ENCODE data around the gene EXOSC10. TPM values are rescaled to one million over a fixed set of nuclear protein-coding genes. Genes with fewer than 3 reads are reported as not detected.

EXOSC10 gene
- polyA plus RNA-seq, 1 of the 3 experiments (the other 2 are of a cell fraction): 62.5 TPM

DNA sequence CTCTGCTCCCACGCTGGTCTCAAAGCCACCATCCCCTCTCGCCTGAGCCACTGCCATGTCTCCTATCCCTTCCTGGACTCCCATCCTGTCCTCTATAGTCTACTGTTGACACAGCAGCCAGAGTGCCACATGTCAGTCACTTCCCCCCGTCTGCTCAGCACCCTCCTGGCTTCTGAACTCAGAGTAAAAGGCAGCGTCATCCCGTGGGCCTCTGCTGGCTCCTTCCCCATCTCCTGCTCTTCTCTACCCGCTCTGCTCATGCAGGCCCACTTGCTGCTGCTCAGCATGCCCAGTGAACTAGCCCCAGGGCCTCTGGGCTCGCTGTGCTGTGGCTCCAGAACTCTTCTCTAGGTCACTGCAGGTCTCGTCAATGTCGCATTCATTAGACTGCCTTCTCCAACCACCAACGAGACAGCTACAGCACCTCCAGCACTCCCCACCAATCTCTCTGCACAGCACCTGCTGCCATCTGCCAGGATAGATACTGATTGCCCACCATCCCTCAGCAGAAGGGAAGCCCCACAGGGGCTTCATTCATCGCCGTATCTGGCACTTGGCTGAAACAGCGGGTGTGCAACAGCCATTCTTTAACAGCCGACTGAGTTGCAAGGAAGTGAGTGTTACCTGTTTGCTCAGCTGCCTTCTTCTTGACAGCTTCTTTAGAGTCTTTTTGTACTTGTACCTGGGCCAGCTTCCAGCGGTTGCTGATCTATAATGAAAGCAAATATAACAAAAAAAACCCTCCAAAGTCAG lies 28.0 kb downstream of the EXOSC10 start:
- Histone ChIP-seq H4K20me1 (ENCODE audit: insufficient read depth) (no peaks in the 10 kb centered on the region), H3K4me2 (no peak overlapping the region), H3K4me1 (ENCODE audit: control insufficient read depth in 1 of 2, insufficient read depth in 2 of 2, low read depth in 1 of 2, low read length in 1 of 2) (no peaks in the 10 kb centered on the region), H3F3A (replicated peaks; ENCODE audit: insufficient read depth) (no peaks in the 10 kb centered on the region), H3K9me2 (no peaks in the 10 kb centered on the region), H3K79me2 (ENCODE audit: insufficient read depth) (no peaks in the 10 kb centered on the region), H3K9me3 (no peaks in the 10 kb centered on the region), H3K36me3 (replicated peaks in 1 of 2; ENCODE audit: control insufficient read depth in 1 of 2, insufficient read depth in 2 of 2, low read length in 1 of 2) (peaks cover 54 to 55% of the 10 kb centered on the region in 2 experiments), H2AFZ (ENCODE audit: low read depth) (no peak overlapping the region), H3K27me3 (ENCODE audit: insufficient read depth) (no peaks in the 10 kb centered on the region), H3K9ac (no peak overlapping the region), H3K27ac (ENCODE audit: low read depth in 2 of 2, low read length in 1 of 2) (no peak overlapping the region), H3K4me3 (ENCODE audit: low read depth in 2 of 2, low read length in 1 of 2) (no peak overlapping the region)
- no peak for DNase-seq
- TF ChIP-seq CHD2 (IDR thresholded peaks at IDR 0.05; ENCODE audit: low read length, partially characterized antibody) (no peak), POLR2AphosphoS5 (IDR thresholded peaks at IDR 0.05; ENCODE audit: low read depth, low read length) (no peak), SMC3 (IDR thresholded peaks at IDR 0.05; ENCODE audit: low read depth, low read length) (no peak), RFX5 (IDR thresholded peaks at IDR 0.05; ENCODE audit: low read length) (no peak), RCOR1 (IDR thresholded peaks at IDR 0.05; ENCODE audit: low read length) (no peak), GABPA (IDR thresholded peaks at IDR 0.05; ENCODE audit: low read depth) (no peak), RXRA (IDR thresholded peaks at IDR 0.05; ENCODE audit: borderline replicate concordance, low read depth) (no peak), EP300 (IDR thresholded peaks at IDR 0.05; ENCODE audit: borderline replicate concordance in 1 of 2, low read depth in 1 of 2, low read length in 1 of 2) (no peak), MEF2A (IDR thresholded peaks at IDR 0.05; ENCODE audit: borderline replicate concordance, low read depth) (no peak), EZH2phosphoT487 (IDR thresholded peaks at IDR 0.05; ENCODE audit: borderline replicate concordance, low read depth) (no peak), TAF1 (IDR thresholded peaks at IDR 0.05; ENCODE audit: borderline replicate concordance, low read depth, low read length) (no peak), ZBTB33 (IDR thresholded peaks at IDR 0.05; ENCODE audit: borderline replicate concordance, low read depth) (no peak)
- TF ChIP-seq, protein P1, sequence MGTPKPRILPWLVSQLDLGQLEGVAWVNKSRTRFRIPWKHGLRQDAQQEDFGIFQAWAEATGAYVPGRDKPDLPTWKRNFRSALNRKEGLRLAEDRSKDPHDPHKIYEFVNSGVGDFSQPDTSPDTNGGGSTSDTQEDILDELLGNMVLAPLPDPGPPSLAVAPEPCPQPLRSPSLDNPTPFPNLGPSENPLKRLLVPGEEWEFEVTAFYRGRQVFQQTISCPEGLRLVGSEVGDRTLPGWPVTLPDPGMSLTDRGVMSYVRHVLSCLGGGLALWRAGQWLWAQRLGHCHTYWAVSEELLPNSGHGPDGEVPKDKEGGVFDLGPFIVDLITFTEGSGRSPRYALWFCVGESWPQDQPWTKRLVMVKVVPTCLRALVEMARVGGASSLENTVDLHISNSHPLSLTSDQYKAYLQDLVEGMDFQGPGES (IDR thresholded peaks at IDR 0.05; ENCODE audit: low read depth, low read length): no peak
- TF ChIP-seq, protein P2, sequence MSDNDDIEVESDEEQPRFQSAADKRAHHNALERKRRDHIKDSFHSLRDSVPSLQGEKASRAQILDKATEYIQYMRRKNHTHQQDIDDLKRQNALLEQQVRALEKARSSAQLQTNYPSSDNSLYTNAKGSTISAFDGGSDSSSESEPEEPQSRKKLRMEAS (IDR thresholded peaks at IDR 0.05; ENCODE audit: low read depth): no peak
- TF ChIP-seq, protein P3, sequence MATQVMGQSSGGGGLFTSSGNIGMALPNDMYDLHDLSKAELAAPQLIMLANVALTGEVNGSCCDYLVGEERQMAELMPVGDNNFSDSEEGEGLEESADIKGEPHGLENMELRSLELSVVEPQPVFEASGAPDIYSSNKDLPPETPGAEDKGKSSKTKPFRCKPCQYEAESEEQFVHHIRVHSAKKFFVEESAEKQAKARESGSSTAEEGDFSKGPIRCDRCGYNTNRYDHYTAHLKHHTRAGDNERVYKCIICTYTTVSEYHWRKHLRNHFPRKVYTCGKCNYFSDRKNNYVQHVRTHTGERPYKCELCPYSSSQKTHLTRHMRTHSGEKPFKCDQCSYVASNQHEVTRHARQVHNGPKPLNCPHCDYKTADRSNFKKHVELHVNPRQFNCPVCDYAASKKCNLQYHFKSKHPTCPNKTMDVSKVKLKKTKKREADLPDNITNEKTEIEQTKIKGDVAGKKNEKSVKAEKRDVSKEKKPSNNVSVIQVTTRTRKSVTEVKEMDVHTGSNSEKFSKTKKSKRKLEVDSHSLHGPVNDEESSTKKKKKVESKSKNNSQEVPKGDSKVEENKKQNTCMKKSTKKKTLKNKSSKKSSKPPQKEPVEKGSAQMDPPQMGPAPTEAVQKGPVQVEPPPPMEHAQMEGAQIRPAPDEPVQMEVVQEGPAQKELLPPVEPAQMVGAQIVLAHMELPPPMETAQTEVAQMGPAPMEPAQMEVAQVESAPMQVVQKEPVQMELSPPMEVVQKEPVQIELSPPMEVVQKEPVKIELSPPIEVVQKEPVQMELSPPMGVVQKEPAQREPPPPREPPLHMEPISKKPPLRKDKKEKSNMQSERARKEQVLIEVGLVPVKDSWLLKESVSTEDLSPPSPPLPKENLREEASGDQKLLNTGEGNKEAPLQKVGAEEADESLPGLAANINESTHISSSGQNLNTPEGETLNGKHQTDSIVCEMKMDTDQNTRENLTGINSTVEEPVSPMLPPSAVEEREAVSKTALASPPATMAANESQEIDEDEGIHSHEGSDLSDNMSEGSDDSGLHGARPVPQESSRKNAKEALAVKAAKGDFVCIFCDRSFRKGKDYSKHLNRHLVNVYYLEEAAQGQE (IDR thresholded peaks at IDR 0.05; ENCODE audit: low read depth, low read length): no peak
- TF ChIP-seq, protein P4, sequence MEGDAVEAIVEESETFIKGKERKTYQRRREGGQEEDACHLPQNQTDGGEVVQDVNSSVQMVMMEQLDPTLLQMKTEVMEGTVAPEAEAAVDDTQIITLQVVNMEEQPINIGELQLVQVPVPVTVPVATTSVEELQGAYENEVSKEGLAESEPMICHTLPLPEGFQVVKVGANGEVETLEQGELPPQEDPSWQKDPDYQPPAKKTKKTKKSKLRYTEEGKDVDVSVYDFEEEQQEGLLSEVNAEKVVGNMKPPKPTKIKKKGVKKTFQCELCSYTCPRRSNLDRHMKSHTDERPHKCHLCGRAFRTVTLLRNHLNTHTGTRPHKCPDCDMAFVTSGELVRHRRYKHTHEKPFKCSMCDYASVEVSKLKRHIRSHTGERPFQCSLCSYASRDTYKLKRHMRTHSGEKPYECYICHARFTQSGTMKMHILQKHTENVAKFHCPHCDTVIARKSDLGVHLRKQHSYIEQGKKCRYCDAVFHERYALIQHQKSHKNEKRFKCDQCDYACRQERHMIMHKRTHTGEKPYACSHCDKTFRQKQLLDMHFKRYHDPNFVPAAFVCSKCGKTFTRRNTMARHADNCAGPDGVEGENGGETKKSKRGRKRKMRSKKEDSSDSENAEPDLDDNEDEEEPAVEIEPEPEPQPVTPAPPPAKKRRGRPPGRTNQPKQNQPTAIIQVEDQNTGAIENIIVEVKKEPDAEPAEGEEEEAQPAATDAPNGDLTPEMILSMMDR (IDR thresholded peaks at IDR 0.05): no peak
- TF ChIP-seq, protein P5, sequence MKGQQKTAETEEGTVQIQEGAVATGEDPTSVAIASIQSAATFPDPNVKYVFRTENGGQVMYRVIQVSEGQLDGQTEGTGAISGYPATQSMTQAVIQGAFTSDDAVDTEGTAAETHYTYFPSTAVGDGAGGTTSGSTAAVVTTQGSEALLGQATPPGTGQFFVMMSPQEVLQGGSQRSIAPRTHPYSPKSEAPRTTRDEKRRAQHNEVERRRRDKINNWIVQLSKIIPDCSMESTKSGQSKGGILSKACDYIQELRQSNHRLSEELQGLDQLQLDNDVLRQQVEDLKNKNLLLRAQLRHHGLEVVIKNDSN (IDR thresholded peaks at IDR 0.05; ENCODE audit: borderline replicate concordance, low read depth): no peak
- TF ChIP-seq, protein P6, sequence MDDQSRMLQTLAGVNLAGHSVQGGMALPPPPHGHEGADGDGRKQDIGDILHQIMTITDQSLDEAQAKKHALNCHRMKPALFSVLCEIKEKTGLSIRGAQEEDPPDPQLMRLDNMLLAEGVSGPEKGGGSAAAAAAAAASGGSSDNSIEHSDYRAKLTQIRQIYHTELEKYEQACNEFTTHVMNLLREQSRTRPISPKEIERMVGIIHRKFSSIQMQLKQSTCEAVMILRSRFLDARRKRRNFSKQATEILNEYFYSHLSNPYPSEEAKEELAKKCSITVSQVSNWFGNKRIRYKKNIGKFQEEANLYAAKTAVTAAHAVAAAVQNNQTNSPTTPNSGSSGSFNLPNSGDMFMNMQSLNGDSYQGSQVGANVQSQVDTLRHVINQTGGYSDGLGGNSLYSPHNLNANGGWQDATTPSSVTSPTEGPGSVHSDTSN (IDR thresholded peaks at IDR 0.05): no peak
- WGBS (ENCODE audit: low lambda C conversion rate): 82% methylated on average over 12 of the region's 15 CpGs
- POLR2A ChIA-PET: interaction anchor here (1.0 kb wide), 1 partner anchor 27 kb away, joined by 3 read pairs; no protein-coding TSS in a partner anchor
- CTCF ChIA-PET: interaction anchor here (1.4 to 2.2 kb wide), 3 partner anchors 10 to 34 kb away, joined by 4 to 10 read pairs (median 9); partner anchors contain the start of gene SRM
